Vagina (tissue), 2 donors: ENCODE results near the gene ELMO1. TPM values are rescaled to one million over a fixed set of nuclear protein-coding genes. Genes with fewer than 3 reads are reported as not detected.
A peak's percentile ranks its signal among the peaks of the same experiment; 100 is the strongest.

ENCODE experiments used
- DNase-seq, 2 donors: peaks; one replicate each; pipeline ENCODE4 v3.0.0-alpha.2; 2017; ENCODE audit errors: extremely low spot score in 2 of 2
- H3K27ac ChIP-seq: fragments of 200-600 bp; sonication (generic); one replicate; pipeline ENCODE4 v1.5.1; 2019
- H3K27me3 ChIP-seq: fragments of 200-600 bp; sonication (generic); one replicate; pipeline ENCODE4 v1.5.1; 2019
- H3K36me3 ChIP-seq, 2 donors: fragments of 200-600 bp; sonication (generic); one replicate each; pipeline ENCODE4 v1.5.1; 2017 to 2019
- H3K4me1 ChIP-seq: fragments of 200-600 bp; sonication (generic); one replicate; pipeline ENCODE4 v1.5.1; 2019
- H3K4me3 ChIP-seq, 2 donors: fragments of 200-600 bp; sonication (generic); 1 replicate in 1 of 2; 2 replicates in 1 of 2; pipeline ENCODE4 v1.5.1; 2016 to 2019
- H3K9me3 ChIP-seq: fragments of 200-600 bp; sonication (generic); one replicate; pipeline ENCODE4 v1.5.1; 2019
- POLR2A ChIP-seq, 2 donors: fragments of 450-650 bp; IDR thresholded peaks; one replicate each; pipeline ENCODE4 v1.6.1; 2017; ENCODE audit warnings: antibody characterized with exemption in 2 of 2, mild to moderate bottlenecking in 2 of 2, moderate library complexity in 2 of 2
- POLR2AphosphoS5 ChIP-seq, 2 donors: sonication (generic); formaldehyde crosslinking; IDR thresholded peaks; one replicate each; pipeline ENCODE4 v1.9.0; 2017; ENCODE audit warnings: antibody characterized with exemption in 2 of 2, mild to moderate bottlenecking in 2 of 2, low read depth in 1 of 2; ENCODE audit not compliant: insufficient read depth in 1 of 2
- intact Hi-C: fragments of 100-400 bp; cut with DNase I; formaldehyde crosslinking; loops from one replicate; pipeline ENCODE4 v1.15.1; 2023
- total RNA-seq: library from RNA; depleted of rRNA; stranded (reverse); fragments of >200 nt; gene quantifications from one replicate; pipeline ENCODE4 v1.2.3, GENCODE V29; 2016
- TF ChIP-seq, protein P1 (sequence below), 3 experiments: fragments of 450-650 bp in 2 of 3; fragments of 200-600 bp in 1 of 3; sonication (generic) in 1 of 3; IDR thresholded peaks; one replicate each; pipeline ENCODE4 v1.5.1; 2017 to 2019; ENCODE audit warnings: antibody characterized with exemption in 3 of 3, mild to moderate bottlenecking in 2 of 3, moderate library complexity in 2 of 3

Gene ELMO1
- total RNA-seq, 1 donor from 2014 or later, result 74.4 TPM

DNA sequence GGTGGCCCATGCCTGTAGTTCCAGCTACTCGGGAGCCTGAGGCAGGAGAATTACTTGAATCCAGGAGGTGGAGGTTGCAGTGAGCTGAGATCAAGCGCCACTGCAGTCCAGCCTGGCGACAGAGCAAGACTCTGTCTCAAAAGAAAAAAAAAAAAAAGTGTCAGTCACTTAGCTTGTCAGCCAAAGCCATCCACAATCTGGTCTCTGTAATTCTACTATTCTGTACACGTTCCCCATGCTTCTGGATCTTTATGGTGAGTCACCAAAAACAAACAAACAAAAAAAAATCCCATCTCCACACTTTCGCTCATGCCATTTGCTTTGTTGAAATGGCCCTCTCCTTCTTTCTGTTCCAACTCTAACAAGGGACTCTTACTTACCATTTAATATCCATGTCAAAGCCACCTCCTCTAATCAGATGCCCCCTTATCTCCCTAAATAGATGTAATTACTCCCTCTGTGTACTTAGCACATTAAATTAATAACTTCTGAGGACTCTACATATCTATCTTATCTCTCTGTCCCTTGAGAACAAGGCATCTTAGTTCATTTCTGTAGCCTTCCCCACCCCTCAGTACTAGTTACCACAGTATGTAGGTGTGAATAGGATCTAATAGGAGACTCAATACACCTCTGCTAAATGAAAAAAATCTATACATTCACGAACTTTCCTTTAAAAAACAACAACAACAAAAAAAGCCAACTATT, 128.4 kb downstream of the ELMO1 start:
- no peak for DNase-seq
- Histone ChIP-seq H3K27me3 (no peaks in the 10 kb centered on the region), H3K4me3 (no peak overlapping the region), H3K4me1 (peaks cover 10% of the 10 kb centered on the region), H3K27ac (no peak overlapping the region), H3K36me3 (no peaks in the 10 kb centered on the region), H3K9me3 (no peaks in the 10 kb centered on the region)
- TF ChIP-seq POLR2AphosphoS5 (IDR thresholded peaks at IDR 0.05; ENCODE audit: insufficient read depth in 1 of 2, low read depth in 1 of 2) (no peak), POLR2A (IDR thresholded peaks at IDR 0.05) (no peak)
- TF ChIP-seq, protein P1, sequence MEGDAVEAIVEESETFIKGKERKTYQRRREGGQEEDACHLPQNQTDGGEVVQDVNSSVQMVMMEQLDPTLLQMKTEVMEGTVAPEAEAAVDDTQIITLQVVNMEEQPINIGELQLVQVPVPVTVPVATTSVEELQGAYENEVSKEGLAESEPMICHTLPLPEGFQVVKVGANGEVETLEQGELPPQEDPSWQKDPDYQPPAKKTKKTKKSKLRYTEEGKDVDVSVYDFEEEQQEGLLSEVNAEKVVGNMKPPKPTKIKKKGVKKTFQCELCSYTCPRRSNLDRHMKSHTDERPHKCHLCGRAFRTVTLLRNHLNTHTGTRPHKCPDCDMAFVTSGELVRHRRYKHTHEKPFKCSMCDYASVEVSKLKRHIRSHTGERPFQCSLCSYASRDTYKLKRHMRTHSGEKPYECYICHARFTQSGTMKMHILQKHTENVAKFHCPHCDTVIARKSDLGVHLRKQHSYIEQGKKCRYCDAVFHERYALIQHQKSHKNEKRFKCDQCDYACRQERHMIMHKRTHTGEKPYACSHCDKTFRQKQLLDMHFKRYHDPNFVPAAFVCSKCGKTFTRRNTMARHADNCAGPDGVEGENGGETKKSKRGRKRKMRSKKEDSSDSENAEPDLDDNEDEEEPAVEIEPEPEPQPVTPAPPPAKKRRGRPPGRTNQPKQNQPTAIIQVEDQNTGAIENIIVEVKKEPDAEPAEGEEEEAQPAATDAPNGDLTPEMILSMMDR (IDR thresholded peaks at IDR 0.05), result no peak
- intact Hi-C loops, result no loop called here

DNA sequence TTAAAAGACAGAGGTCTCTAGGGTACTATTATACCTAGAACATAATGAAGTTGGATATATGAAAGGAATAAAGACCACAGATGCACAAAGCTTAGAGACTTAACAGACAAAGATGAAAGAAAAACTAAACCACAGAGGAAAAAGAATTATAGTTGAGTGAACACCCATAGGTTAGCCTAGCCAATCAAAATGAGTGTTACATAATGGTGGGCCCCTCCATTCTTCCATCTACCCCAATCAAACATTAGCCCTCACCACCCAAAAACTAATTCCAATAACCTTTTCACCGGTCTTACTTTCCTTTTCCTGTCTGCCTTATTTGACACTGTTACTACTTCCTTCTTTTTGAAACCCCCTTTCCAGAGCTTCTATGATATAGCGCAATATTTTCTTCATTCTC, 130.1 kb downstream of the ELMO1 start:
- intact Hi-C loops, result no loop called here
- no peak for TF ChIP-seq POLR2A (IDR thresholded peaks at IDR 0.05)
- TF ChIP-seq, protein P1 (IDR thresholded peaks at IDR 0.05), result no peak
- TF ChIP-seq POLR2AphosphoS5 (IDR thresholded peaks at IDR 0.05; ENCODE audit: insufficient read depth in 1 of 2, low read depth in 1 of 2), result no peak
- Histone ChIP-seq H3K27me3 (no peaks in the 10 kb centered on the region), H3K9me3 (no peaks in the 10 kb centered on the region), H3K4me1 (peaks cover 10% of the 10 kb centered on the region), H3K36me3 (no peaks in the 10 kb centered on the region), H3K27ac (no peak overlapping the region), H3K4me3 (no peak overlapping the region)
- no peak for DNase-seq

DNA sequence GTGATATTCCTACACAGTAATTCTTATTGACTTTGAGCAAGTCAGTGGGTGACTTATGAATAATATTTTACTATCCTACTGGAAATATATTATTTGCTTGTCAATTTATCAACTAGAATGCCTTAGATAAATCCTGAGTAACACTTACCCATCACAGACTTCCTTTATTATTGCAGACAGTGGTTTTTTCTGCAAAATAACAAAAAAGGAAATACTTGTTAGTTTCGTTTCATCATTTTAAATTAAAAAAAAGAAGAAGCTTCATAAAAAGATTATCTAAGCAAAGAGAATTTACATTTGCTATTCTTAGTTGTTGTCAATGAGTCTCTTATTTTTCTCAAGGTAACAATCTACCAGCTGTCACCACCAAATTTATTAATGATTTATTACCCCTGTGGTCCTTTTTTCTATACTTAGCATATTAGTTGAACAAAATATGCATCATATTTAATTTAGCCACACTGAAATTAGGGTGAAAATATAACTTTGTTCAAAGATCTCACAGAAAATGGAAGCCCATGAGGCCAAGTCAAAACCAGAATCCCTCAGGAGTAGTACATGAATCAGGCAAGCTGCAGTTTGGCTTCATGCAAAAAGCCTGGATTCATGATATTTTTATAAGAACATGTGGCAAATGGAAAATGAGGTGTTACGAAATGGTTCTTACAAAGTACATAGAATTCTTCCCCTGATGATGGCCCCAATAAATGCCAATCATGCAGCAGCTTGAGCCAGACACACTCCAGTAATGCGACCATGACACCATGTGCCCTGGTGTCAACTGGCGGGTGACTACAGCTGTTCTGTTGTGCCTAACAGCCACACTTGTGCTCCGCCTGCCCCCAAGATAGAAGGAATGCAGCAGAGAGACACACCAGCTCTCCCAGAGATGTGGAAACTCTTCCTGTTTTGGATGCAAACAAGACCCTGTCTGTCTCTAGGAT, 132.6 kb downstream of the ELMO1 start:
- H3K9me3 ChIP-seq, result no peaks in the 10 kb centered on the region
- H3K4me3 ChIP-seq, result no peak overlapping the region
- no peak overlapping the region for H3K27ac ChIP-seq
- H3K27me3 ChIP-seq, result no peaks in the 10 kb centered on the region
- intact Hi-C loops, result no loop called here
- TF ChIP-seq POLR2AphosphoS5 (IDR thresholded peaks at IDR 0.05; ENCODE audit: insufficient read depth in 1 of 2, low read depth in 1 of 2) (peak; percentile 51 to 67), POLR2A (IDR thresholded peaks at IDR 0.05) (no peak)
- TF ChIP-seq, protein P1 (IDR thresholded peaks at IDR 0.05), result no peak
- no peaks in the 10 kb centered on the region for H3K36me3 ChIP-seq
- peaks cover 10% of the 10 kb centered on the region for H3K4me1 ChIP-seq
- DNase-seq, result peak in 1 of 2 donors; percentile 92

DNA sequence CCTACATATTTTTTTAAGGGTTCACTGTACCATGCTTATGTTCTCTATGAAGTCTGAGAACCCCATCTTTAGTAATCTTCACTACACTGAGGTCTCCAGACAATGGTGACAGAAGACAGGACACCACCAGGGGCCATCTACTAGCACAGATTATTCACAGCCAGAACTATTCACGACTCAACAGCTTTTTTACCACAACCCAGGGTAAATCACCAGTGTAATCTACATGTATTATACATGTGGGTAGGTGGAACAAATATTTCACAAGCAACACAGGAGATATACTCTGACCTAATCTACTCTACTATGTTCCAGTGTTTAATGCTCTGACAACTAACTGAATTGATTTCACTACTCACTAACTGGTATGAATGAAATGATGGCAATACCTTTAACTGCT, 136.1 kb downstream of the ELMO1 start:
- intact Hi-C loops, result no loop called here
- H3K27ac ChIP-seq, result no peak overlapping the region

More for the DNA sequence above, 136.1 kb downstream of the ELMO1 start:
- H3K27me3 ChIP-seq, result no peaks in the 10 kb centered on the region
- H3K36me3 ChIP-seq, result no peaks in the 10 kb centered on the region
- H3K9me3 ChIP-seq, result no peaks in the 10 kb centered on the region
- peaks cover 10% of the 10 kb centered on the region for H3K4me1 ChIP-seq
- H3K4me3 ChIP-seq, result no peak overlapping the region
- DNase-seq, result no peak
- TF ChIP-seq POLR2AphosphoS5 (IDR thresholded peaks at IDR 0.05; ENCODE audit: insufficient read depth in 1 of 2, low read depth in 1 of 2) (no peak), POLR2A (IDR thresholded peaks at IDR 0.05) (no peak)
- TF ChIP-seq, protein P1 (IDR thresholded peaks at IDR 0.05), result no peak
